Bronchial epithelial cell (primary cell): ENCODE data around the gene AURKB. TPM values are rescaled to one million over a fixed set of nuclear protein-coding genes. Genes with fewer than 3 reads are reported as not detected.
"Not testable (repeated sequence)": the region's sequence is repeated elsewhere in the genome, so short reads cannot be mapped to it uniquely, and the experiment has no call there.

Source experiments
- DNase-seq: peaks from one replicate; pipeline ENCODE4 v3.0.0-alpha.2; 2010; ENCODE audit warnings: low read depth
- FAIRE-seq: peaks from 2 replicates; lab custom pipeline; 2011; peaks lifted over from hg19 to GRCh38; lab: Jason Lieb, UNC
- H3K27me3 ChIP-seq: 2 replicates; pipeline ENCODE4 v1.5.1; 2011; ENCODE audit warnings: low read length; ENCODE audit not compliant: control insufficient read depth, insufficient read depth
- H3K36me3 ChIP-seq: 2 replicates; pipeline ENCODE4 v1.5.1; 2011; ENCODE audit warnings: low read length; ENCODE audit not compliant: control insufficient read depth, insufficient read depth
- H3K4me3 ChIP-seq: 2 replicates; pipeline ENCODE4 v1.5.1; 2011; ENCODE audit warnings: mild to moderate bottlenecking, low read depth, low read length, control low read depth
- CTCF ChIP-seq: IDR thresholded peaks from 2 replicates; pipeline ENCODE4 v1.5.1; 2011; ENCODE audit warnings: mild to moderate bottlenecking, moderate library complexity, low read length, control low read depth, inconsistent platforms; ENCODE audit not compliant: insufficient read depth, severe bottlenecking
- total RNA-seq: library from RNA; depleted of rRNA; stranded (reverse); fragments of >200 nt; gene quantifications from 2 replicates; pipeline ENCODE4 v1.2.1, GENCODE V29; 2014

The AURKB gene
- total RNA-seq, 1 donor from 2014 or later, result 1.6 TPM

- H3K27me3 ChIP-seq, result no peaks in the 10 kb centered on the region
- no peak for TF ChIP-seq CTCF
- no peak overlapping the region for H3K4me3 ChIP-seq
- DNase-seq (no peak), FAIRE-seq (no peak)
- peaks cover 29% of the 10 kb centered on the region for H3K36me3 ChIP-seq
Measured at GRCh38 chr17:8254881-8255280, 44.5 kb upstream of the AURKB start.

GRCh38 chr17:8253801-8254200 is 43.4 kb upstream of the AURKB start:
- H3K36me3 ChIP-seq, result peaks cover 29% of the 10 kb centered on the region
- H3K4me3 ChIP-seq, result no peak overlapping the region
- FAIRE-seq, result no peak
- H3K27me3 ChIP-seq, result no peaks in the 10 kb centered on the region
- DNase-seq, result peak; percentile 22
- TF ChIP-seq CTCF, result peak; percentile 29

- not testable (repeated sequence) for FAIRE-seq, H3K27me3 ChIP-seq, H3K4me3 ChIP-seq
- peak; percentile 5 for DNase-seq
- peaks cover 17% of the 10 kb centered on the region for H3K36me3 ChIP-seq
Measured at GRCh38 chr17:8251411-8251810, 41.0 kb upstream of the AURKB start.

DNA sequence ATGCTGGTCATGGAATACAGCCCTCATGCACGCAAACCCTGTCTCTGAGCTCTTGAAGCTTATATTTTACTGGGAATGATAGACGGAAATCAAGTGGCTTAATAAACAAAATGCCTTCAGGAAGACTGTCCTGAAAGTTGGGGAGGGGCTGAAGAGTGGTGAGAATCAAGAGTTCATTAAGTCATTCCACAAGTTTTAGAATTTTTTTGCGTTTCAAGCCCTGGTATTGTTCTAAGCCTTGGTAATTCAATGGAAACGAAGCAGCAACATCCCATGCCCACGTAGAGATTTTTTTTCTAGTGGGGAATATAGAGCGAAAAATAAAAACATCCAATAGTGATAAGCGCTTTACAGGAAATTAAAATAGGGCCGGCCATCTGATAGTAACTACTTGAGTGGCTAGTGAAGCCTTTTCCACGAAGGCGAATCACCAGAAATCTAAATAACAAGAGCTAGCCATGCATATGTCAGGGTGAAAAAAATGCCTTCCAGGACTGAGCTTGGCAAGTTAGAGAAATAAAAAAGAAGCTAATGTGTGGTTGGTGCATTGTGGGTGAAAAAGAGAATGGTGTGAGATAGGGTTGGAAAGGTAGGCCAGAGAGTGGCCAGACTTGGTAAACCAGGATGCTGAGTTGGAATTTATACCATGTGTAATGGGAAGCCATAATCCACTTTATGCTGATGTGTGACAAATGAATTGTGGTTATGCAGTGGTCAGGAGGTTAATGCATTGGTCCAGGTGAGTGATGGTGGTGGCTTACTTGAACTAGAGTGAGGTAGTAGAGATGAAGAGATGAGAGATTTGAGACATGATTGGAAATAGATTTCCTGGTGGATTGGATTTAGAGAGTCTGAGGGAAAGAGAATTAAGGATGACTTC is 39.5 kb upstream of the AURKB start:
- no peak for DNase-seq
- FAIRE-seq, result peak; percentile 70
- Histone ChIP-seq H3K36me3 (peaks cover 9% of the 10 kb centered on the region), H3K4me3 (peak overlapping the region; percentile 87), H3K27me3 (no peaks in the 10 kb centered on the region)
- no peak for TF ChIP-seq CTCF

DNA sequence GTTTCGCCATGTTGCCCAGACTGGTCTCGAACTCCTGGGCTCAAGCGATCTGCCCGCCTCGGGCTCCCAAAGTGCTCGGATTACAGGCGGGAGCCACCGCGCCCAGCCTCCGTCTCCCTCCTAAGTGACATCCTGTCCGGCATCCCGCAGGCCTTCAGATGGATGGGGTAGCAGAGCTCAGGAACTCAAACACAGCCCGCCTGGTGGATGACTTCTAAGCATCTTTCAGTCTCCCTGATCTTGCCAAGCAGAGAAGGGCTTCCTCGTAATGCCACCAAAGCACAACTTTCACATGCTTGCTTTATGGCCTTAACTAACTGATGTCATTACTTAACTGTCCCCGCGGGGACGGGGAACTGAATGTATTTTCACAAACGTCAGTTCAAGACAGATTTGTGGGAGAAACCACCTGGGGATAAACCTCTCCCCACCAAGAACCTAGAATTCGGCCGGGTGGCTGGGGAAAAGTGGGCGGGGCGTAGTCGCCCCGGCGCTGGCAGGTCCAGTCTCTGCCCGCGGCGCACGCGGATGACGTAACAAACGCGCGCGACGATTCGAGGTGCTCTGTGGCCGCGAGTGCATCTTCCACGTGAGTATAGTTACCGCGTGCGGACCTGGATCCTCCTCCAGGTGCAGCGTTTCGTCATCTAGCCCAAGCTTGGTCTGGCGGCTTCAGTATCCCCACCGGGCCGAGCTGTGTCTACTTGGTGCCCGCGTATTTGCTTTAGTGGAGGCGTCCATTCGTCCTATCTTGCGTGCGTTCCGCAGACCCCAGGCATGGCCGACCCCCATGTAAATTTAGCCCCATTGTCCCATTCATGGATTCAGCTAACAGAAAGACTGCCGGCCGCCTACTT is 38.6 kb upstream of the AURKB start, which contains the start of gene PFAS:
Gene PFAS (plus strand): TSS at position 539 of the 857 bp plus-strand sequence. CDS start 4,649 bp downstream, outside the sequence.
- DNase-seq (peak; percentile 77), FAIRE-seq (no peak)
- no peak for TF ChIP-seq CTCF
- peak within 1 kb of the TSS; percentile 87 for H3K4me3 ChIP-seq
- H3K36me3 ChIP-seq, result peaks cover 4% of the 10 kb centered on the region
- H3K27me3 ChIP-seq, result no peaks in the 10 kb centered on the region

DNA sequence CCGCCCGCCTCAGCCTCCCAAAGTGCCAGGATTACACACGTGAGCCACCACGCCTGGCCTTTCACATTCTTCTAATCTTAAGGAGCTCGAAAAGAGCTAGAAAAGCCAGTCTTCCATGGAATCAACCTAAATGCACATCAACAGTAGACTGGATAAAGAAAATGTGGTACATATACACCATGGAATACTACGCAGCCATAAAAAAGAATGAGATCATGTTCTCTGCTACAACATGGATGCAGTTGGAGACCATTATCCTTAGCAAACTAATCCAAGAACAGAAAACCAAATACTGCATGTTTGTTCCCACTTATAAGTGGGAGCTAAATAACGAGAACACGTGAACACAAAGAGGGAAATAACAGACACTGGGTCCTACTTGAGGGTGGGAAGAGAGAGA is 34.4 kb upstream of the AURKB start:
- no peak for FAIRE-seq
- peaks cover 4% of the 10 kb centered on the region for H3K36me3 ChIP-seq
- no peaks in the 10 kb centered on the region for H3K27me3 ChIP-seq
- no peak overlapping the region for H3K4me3 ChIP-seq
- DNase-seq, result no peak
- TF ChIP-seq CTCF, result no peak
